Stimulated activated CD8-positive, alpha-beta memory T cell treated with anti-CD3 and anti-CD28 coated beads, Interleukin-12 subunit alpha, Interleukin-12 subunit beta, amount 100 ng/mL, for 24 hours (primary cell): ENCODE data around the gene ETV3L.
"Not testable (repeated sequence)": the region's sequence is repeated elsewhere in the genome, so short reads cannot be mapped to it uniquely, and the experiment has no call there.

ENCODE experiments used
- DNase-seq: peaks from one replicate; pipeline ENCODE4 v3.0.0-alpha.2; 2020; ENCODE audit errors: extremely low read depth

ETV3L gene

GRCh38 chr1:157105298-157105987 lies 5.8 kb upstream of the ETV3L start:
- DNase-seq = no peak

GRCh38 chr1:157104598-157105293 lies 5.1 kb upstream of the ETV3L start:
- DNase-seq = no peak

- no peak for DNase-seq
Observed at GRCh38 chr1:157103268-157103667, 3.7 kb upstream of the ETV3L start.

- DNase-seq = no peak
Observed at GRCh38 chr1:157101149-157101548, 1.5 kb upstream of the ETV3L start.

GRCh38 chr1:157098987-157099632 lies 498 bp downstream of the ETV3L start:
- not testable (repeated sequence) for DNase-seq

GRCh38 chr1:157098519-157098918 lies 1.1 kb downstream of the ETV3L start:
- no peak for DNase-seq

GRCh38 chr1:157097692-157098091 lies 1.9 kb downstream of the ETV3L start:
- no peak for DNase-seq

GRCh38 chr1:157096881-157097280 lies 2.7 kb downstream of the ETV3L start:
- no peak for DNase-seq

GRCh38 chr1:157095551-157095950 lies 4.1 kb downstream of the ETV3L start:
- no peak for DNase-seq

GRCh38 chr1:157095091-157095490 lies 4.5 kb downstream of the ETV3L start:
- no peak for DNase-seq

GRCh38 chr1:157092831-157093230 lies 6.8 kb downstream of the ETV3L start:
- no peak for DNase-seq

GRCh38 chr1:157091668-157092273 lies 7.8 kb downstream of the ETV3L start:
- DNase-seq = no peak

- DNase-seq = no peak
Observed at GRCh38 chr1:157091186-157091585, 8.4 kb downstream of the ETV3L start.

- DNase-seq = no peak
Observed at GRCh38 chr1:157090771-157091170, 8.8 kb downstream of the ETV3L start.

- DNase-seq = peak; percentile 64
Observed at GRCh38 chr1:157090196-157090647, 9.4 kb downstream of the ETV3L start.

GRCh38 chr1:157089789-157090188 lies 9.8 kb downstream of the ETV3L start:
- DNase-seq = no peak

GRCh38 chr1:157088607-157089006 lies 11.0 kb downstream of the ETV3L start:
- DNase-seq = no peak

- no peak for DNase-seq
Observed at GRCh38 chr1:157087030-157087429, 12.6 kb downstream of the ETV3L start.

GRCh38 chr1:157086299-157086698 lies 13.3 kb downstream of the ETV3L start:
- no peak for DNase-seq

- no peak for DNase-seq
Observed at GRCh38 chr1:157085421-157085820, 14.2 kb downstream of the ETV3L start.

GRCh38 chr1:157084720-157085119 lies 14.9 kb downstream of the ETV3L start:
- DNase-seq = no peak

- no peak for DNase-seq
Observed at GRCh38 chr1:157081707-157082106, 17.9 kb downstream of the ETV3L start.
